CD4-positive, alpha-beta memory T cell (primary cell): ENCODE results near the gene ASB1. TPM values are rescaled to one million over a fixed set of nuclear protein-coding genes. Genes with fewer than 3 reads are reported as not detected.
A peak's percentile ranks its signal among the peaks of the same experiment; 100 is the strongest.

Source experiments
- CTCF ChIA-PET: fragments of 350-600 bp; sonication (Branson Sonifier 250); formaldehyde crosslinking; loops from one replicate; lab custom pipeline; 2021; ENCODE audit warnings: inconsistent platforms; ENCODE audit not compliant: partially characterized antibody; lab: Charles Lee
- POLR2A ChIA-PET: fragments of 350-600 bp; sonication (Branson Sonifier 250); formaldehyde crosslinking; loops from one replicate; lab custom pipeline; 2021; ENCODE audit not compliant: partially characterized antibody; lab: Charles Lee
- DNase-seq, 5 donors: peaks; one replicate each; pipeline versions ENCODE4 v3.0.0 to v3.0.0-alpha.2; 2020 to 2022; ENCODE audit warnings: mixed read lengths in 1 of 5
- H3K27ac ChIP-seq: one replicate; pipeline ENCODE4 v1.7.0; 2013; ENCODE audit warnings: low read depth, low read length
- H3K27me3 ChIP-seq: 2 replicates; pipeline ENCODE4 v1.7.0; 2013; ENCODE audit warnings: mild to moderate bottlenecking, low read length, moderate library complexity; ENCODE audit not compliant: insufficient read depth
- H3K36me3 ChIP-seq: 2 replicates; pipeline ENCODE4 v1.7.0; 2013; ENCODE audit warnings: mild to moderate bottlenecking, low read length, moderate library complexity; ENCODE audit not compliant: insufficient read depth
- H3K4me1 ChIP-seq: 2 replicates; pipeline ENCODE4 v1.7.0; 2013; ENCODE audit warnings: mild to moderate bottlenecking, low read length, moderate library complexity; ENCODE audit not compliant: insufficient read depth
- H3K4me3 ChIP-seq, 2 donors: one replicate each; pipeline ENCODE4 v1.7.0; 2013; ENCODE audit warnings: low read length in 2 of 2, mild to moderate bottlenecking in 1 of 2
- H3K9me3 ChIP-seq, 2 donors: one replicate each; pipeline ENCODE4 v1.7.0; 2013; ENCODE audit warnings: low read length in 2 of 2, control low read depth in 1 of 2; ENCODE audit not compliant: control insufficient read depth in 1 of 2
- H3K27ac Mint-ChIP-seq, 7 donors: one replicate each; pipeline ENCODE4 v1.8.0; 2020 to 2021; ENCODE audit warnings: mixed read lengths in 7 of 7, mild to moderate bottlenecking in 6 of 7, inconsistent platforms in 3 of 7, moderate library complexity in 3 of 7
- H3K27me3 Mint-ChIP-seq, 2 donors: one replicate each; pipeline ENCODE4 v1.8.0; 2020 to 2021; ENCODE audit warnings: mixed read lengths in 2 of 2
- H3K36me3 Mint-ChIP-seq, 2 donors: one replicate each; pipeline ENCODE4 v1.8.0; 2020 to 2021; ENCODE audit warnings: mixed read lengths in 2 of 2, inconsistent platforms in 1 of 2, mild to moderate bottlenecking in 1 of 2
- H3K4me1 Mint-ChIP-seq, 4 donors: one replicate each; pipeline ENCODE4 v1.8.0; 2020 to 2021; ENCODE audit warnings: mixed read lengths in 4 of 4, mild to moderate bottlenecking in 1 of 4
- H3K4me3 Mint-ChIP-seq, 8 donors: one replicate each; pipeline ENCODE4 v1.8.0; 2020 to 2021; ENCODE audit warnings: mixed read lengths in 8 of 8, mild to moderate bottlenecking in 7 of 8, moderate library complexity in 6 of 8, inconsistent platforms in 3 of 8
- H3K9me3 Mint-ChIP-seq, 8 donors: one replicate each; pipeline ENCODE4 v1.8.0; 2020 to 2021; ENCODE audit warnings: mixed read lengths in 8 of 8, mild to moderate bottlenecking in 5 of 8, inconsistent platforms in 3 of 8, moderate library complexity in 1 of 8
- intact Hi-C: fragments of 100-400 bp; cut with micrococcal nuclease; formaldehyde crosslinking; loops from one replicate; pipeline ENCODE4 v1.15.1; 2023
- polyA plus RNA-seq, 2 donors: library from polyadenylated mRNA; unstranded; fragments of 300-500 nt; fragmentation: Illumina TruSeq; gene quantifications; one replicate each; pipeline ENCODE4 v1.2.3, GENCODE V29; 2021
- total RNA-seq, 2 experiments: library from RNA; stranded (reverse); gene quantifications; one replicate each; pipeline ENCODE4 v1.2.3, GENCODE V29; 2021

The ASB1 gene
- total and polyA plus RNA-seq, 4 experiments from 2014 or later, result 19.5 to 48.4 (median 34.5) TPM

DNA sequence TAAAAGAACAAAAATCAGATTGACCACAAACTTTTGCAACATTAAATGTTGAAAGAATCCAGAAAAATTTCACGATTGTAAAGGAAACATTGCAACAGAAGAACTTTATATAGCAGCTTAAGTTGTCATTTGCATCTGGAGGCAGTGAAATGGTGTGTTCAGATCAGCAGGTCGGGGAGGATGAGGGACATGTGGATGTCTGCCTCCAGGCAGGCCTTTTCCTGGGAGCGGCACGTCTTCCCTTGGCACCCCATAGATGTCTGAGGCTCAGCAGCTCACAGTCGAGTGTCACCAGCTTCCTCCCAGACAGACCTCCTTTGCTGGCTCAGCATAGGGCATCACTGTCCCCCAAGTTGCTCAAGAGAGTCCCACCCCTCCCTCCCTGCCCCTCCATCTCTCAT, 44.3 kb upstream of the ASB1 start:
- Histone ChIP-seq H3K4me3 (no peak overlapping the region), H3K27ac (no peak overlapping the region), H3K4me1 (peaks cover 18% of the 10 kb centered on the region), H3K36me3 (no peaks in the 10 kb centered on the region), H3K9me3 (no peaks in the 10 kb centered on the region), H3K27me3 (no peaks in the 10 kb centered on the region)
- Mint-ChIP-seq H3K4me3 (no peak overlapping the region), H3K4me1 (peaks cover 15 to 24% (median 17%) of the 10 kb centered on the region in 4 donors), H3K9me3 (no peaks in the 10 kb centered on the region), H3K36me3 (peaks cover 7 to 13% of the 10 kb centered on the region in 2 donors), H3K27me3 (no peaks in the 10 kb centered on the region), H3K27ac (no peak overlapping the region)
- CTCF ChIA-PET, result interaction anchor here (0.7 to 1.4 kb wide), 2 partner anchors 12 to 79 kb away, joined by 3 to 4 read pairs; no protein-coding TSS in a partner anchor
- no peak for DNase-seq
- intact Hi-C loops, result no loop called here
- POLR2A ChIA-PET, result no interaction called here

DNA sequence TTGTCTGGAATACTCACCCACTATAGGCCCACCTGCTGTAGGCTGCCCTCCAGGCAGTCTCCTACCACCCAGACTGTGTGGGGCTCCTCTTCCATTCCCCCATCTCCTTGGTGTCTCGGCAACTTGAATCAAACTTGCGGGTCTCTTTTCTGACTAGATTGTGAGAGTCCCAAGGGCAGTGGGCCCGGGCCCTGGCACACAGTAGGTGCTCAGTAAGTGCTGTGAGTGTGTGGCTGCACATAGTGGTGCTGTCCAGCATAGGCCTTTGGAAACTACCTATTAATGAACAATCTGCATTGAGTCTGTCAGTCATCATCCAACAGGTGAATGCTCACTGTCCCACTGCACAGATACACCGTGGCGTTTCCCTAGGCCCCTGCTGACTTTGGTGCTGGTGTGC, 43.6 kb upstream of the ASB1 start:
- H3K36me3 Mint-ChIP-seq, result peaks cover 7 to 13% of the 10 kb centered on the region in 2 donors
- Histone ChIP-seq H3K4me3 (no peak overlapping the region), H3K4me1 (peaks cover 14% of the 10 kb centered on the region), H3K27me3 (no peaks in the 10 kb centered on the region), H3K9me3 (no peaks in the 10 kb centered on the region), H3K27ac (no peak overlapping the region), H3K36me3 (no peaks in the 10 kb centered on the region)
- no peak overlapping the region for H3K4me3 Mint-ChIP-seq
- intact Hi-C loops, result no loop called here
- POLR2A ChIA-PET, result no interaction called here
- peak overlapping the region in 1 of 7 donors; percentile 36 for H3K27ac Mint-ChIP-seq
- H3K9me3 Mint-ChIP-seq, result no peaks in the 10 kb centered on the region
- CTCF ChIA-PET, result interaction anchor here (1.4 kb wide), 1 partner anchor 12 kb away, joined by 3 read pairs; no protein-coding TSS in a partner anchor
- DNase-seq, result no peak
- H3K27me3 Mint-ChIP-seq, result no peaks in the 10 kb centered on the region
- peaks cover 14 to 23% (median 16%) of the 10 kb centered on the region in 4 donors for H3K4me1 Mint-ChIP-seq

DNA sequence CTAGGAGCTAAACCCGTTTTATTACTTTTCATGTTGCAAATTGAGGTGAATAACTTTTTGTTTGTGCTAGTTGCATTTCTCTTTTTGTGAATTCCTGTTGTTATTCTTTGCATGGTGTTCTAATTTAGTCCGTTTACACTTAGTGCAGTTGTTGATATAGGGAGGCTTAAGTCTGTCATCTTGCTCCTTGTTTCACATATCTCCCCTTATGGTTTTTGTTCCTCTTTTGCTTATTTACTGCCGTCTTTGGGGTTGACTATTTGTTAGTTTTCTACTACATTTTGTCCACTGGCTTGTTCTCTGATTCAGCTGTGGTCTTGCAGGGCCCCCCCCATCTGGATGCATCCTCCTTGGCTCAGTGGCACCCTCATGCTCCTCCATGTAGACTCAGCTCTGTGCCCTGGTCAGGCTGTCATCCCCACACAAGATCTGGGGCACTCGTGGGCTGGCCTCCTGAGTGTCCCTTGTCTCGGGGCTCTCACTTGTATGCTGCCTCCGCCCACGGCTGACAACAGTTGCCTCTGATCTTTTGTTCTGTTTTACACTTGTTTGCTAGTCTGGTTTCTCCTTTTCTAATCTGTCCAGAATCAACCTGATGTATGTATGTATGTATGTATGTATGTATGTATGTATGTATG, 42.9 kb upstream of the ASB1 start:
- no peaks in the 10 kb centered on the region for H3K36me3 ChIP-seq
- no peak overlapping the region for H3K4me3 ChIP-seq
- intact Hi-C loops, result no loop called here
- peaks cover 12% of the 10 kb centered on the region for H3K4me1 ChIP-seq
- ChIA-PET CTCF (no interaction called here), POLR2A (no interaction called here)
- Mint-ChIP-seq H3K36me3 (peaks cover 7 to 13% of the 10 kb centered on the region in 2 donors), H3K4me1 (peaks cover 14 to 23% (median 16%) of the 10 kb centered on the region in 4 donors), H3K27me3 (no peaks in the 10 kb centered on the region), H3K9me3 (no peaks in the 10 kb centered on the region), H3K4me3 (no peak overlapping the region), H3K27ac (no peak overlapping the region)
- no peak for DNase-seq
- H3K27ac ChIP-seq, result no peak overlapping the region
- no peaks in the 10 kb centered on the region for H3K9me3 ChIP-seq
- H3K27me3 ChIP-seq, result no peaks in the 10 kb centered on the region

DNA sequence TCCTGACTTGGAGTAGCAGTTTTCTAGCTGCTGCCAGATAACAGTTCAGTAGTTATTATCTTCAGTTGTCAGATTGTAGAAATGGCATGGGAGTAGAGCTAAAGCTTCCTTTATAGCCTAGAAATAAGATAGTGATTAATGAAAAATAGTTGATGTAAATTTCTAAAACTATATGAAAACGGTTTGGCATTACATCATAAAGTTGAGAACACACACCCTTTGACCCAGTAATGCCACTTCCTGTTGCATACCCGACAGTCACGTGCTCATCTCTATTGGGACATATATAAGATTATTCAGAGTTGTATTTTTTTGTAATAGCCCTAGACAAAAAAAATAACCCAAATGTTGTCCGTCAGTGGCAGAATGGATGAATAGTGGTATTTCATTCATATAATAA, 39.4 kb upstream of the ASB1 start:
- Mint-ChIP-seq H3K4me1 (peaks cover 2 to 8% (median 6%) of the 10 kb centered on the region in 4 donors), H3K4me3 (no peak overlapping the region), H3K27me3 (no peaks in the 10 kb centered on the region), H3K27ac (peak overlapping the region in 1 of 7 donors; percentile 12), H3K9me3 (no peaks in the 10 kb centered on the region), H3K36me3 (peaks cover 3 to 10% of the 10 kb centered on the region in 2 donors)
- H3K4me1 ChIP-seq, result no peaks in the 10 kb centered on the region
- no peak overlapping the region for H3K4me3 ChIP-seq
- no peaks in the 10 kb centered on the region for H3K27me3 ChIP-seq
- ChIA-PET CTCF (no interaction called here), POLR2A (no interaction called here)
- H3K9me3 ChIP-seq, result no peaks in the 10 kb centered on the region
- H3K27ac ChIP-seq, result no peak overlapping the region
- intact Hi-C loops, result no loop called here
- H3K36me3 ChIP-seq, result no peaks in the 10 kb centered on the region
- no peak for DNase-seq

DNA sequence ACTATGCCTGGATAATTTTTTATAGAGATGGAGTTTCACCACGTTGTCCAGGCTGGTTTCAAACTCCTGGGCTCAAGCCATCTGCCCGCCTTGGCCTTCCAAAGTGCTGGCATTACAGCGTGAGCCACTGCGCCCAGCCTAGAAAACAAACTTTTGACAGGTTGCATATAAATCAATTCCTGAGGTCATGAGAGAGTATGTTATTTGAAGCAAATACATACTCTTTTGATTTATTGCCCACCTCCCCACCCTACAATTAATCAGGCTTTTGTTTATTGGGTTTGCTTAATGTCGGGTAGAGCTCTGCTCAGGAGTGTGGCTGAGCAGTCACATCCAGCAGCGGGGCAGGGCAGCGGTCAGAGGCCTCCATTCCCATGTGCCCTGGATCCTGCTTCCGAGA, 37.9 kb upstream of the ASB1 start:
- H3K27me3 Mint-ChIP-seq, result no peaks in the 10 kb centered on the region
- no peaks in the 10 kb centered on the region for H3K9me3 Mint-ChIP-seq
- H3K4me3 Mint-ChIP-seq, result no peak overlapping the region
- H3K4me1 Mint-ChIP-seq, result peaks cover 2 to 8% (median 6%) of the 10 kb centered on the region in 4 donors
- ChIA-PET POLR2A (no interaction called here), CTCF (no interaction called here)
- H3K36me3 Mint-ChIP-seq, result no peaks in the 10 kb centered on the region
- H3K4me3 ChIP-seq, result no peak overlapping the region
- DNase-seq, result no peak
- H3K27ac ChIP-seq, result no peak overlapping the region
- H3K9me3 ChIP-seq, result no peaks in the 10 kb centered on the region
- no peaks in the 10 kb centered on the region for H3K36me3 ChIP-seq
- intact Hi-C loops, result no loop called here
- no peak overlapping the region for H3K27ac Mint-ChIP-seq
- H3K27me3 ChIP-seq, result no peaks in the 10 kb centered on the region
- H3K4me1 ChIP-seq, result no peaks in the 10 kb centered on the region

DNA sequence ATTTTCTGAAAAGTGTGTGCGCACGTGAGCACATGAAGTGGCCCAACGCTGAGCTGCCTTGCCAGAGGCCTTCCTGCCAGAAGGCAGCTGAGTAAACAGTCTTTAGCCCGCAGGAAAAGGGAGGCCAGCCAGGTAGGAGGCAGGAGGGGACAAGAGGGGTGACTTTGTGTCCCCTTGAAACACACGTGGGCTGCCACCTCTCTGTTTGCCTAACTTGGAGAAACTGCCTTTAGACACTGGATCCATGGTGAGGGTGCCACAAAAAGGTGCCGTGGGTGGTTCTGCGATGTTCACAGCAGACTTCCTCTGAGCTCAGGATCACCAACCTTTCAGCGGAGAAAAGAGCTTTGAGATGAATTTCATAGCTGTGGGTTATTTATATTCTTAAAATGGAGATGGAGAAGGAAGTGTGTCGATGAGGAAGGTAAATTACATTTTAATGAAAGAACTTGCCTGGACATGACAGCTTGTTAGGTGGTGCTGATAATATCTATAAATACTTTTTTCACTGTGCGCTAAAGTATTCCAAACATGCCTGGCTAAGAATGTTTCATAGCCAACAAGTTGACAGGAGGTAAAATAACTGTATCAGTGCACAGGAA, 36.6 kb upstream of the ASB1 start:
- ChIA-PET CTCF (no interaction called here), POLR2A (no interaction called here)
- Histone ChIP-seq H3K4me3 (no peak overlapping the region), H3K4me1 (no peaks in the 10 kb centered on the region), H3K36me3 (no peaks in the 10 kb centered on the region), H3K9me3 (no peaks in the 10 kb centered on the region), H3K27me3 (no peaks in the 10 kb centered on the region), H3K27ac (no peak overlapping the region)
- Mint-ChIP-seq H3K27ac (no peak overlapping the region), H3K4me3 (no peak overlapping the region), H3K4me1 (peaks cover 2 to 8% (median 6%) of the 10 kb centered on the region in 4 donors), H3K27me3 (no peaks in the 10 kb centered on the region), H3K9me3 (peaks cover 0 to 1% (median 0%) of the 10 kb centered on the region in 8 donors), H3K36me3 (no peaks in the 10 kb centered on the region)
- no peak for DNase-seq
- intact Hi-C loops, result no loop called here

DNA sequence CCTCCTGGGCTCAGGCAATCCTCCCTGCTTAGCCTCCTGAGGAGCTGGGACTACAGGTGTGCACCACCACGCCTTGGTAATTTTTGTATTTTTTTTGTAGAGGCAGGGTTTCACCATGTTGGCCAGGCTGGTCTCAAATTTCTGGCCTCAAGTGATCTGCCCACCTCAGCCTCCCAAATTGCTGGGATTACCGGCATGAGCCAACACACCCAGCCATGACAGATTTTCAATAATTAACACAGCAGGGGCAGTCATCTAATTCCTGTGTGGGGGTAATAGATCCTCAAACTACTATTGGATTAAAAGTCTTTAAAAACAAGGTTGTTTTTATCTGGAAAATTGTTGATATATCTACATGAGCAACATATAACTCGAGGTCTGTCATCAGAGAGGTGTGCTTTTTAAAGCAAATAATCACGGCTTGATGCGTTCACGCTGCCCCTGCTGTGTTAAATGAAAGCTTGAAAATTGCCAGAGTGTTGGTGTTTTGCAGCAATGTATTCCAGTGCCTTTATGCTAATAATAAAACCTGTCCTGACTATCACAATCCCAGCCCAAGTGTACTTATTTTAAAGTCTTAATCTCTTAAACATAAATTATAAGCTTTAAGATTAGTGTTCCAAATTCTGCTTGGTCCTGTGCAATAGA, 35.6 kb upstream of the ASB1 start:
- Histone ChIP-seq H3K27me3 (no peaks in the 10 kb centered on the region), H3K4me1 (no peaks in the 10 kb centered on the region), H3K36me3 (no peaks in the 10 kb centered on the region), H3K4me3 (no peak overlapping the region), H3K27ac (no peak overlapping the region), H3K9me3 (no peaks in the 10 kb centered on the region)
- ChIA-PET POLR2A (interaction anchor here (0.5 kb wide), 1 partner anchor 39 kb away, joined by 4 read pairs; no protein-coding TSS in a partner anchor), CTCF (interaction anchor here (1.5 kb wide), 1 partner anchor 22 kb away, joined by 4 read pairs; no protein-coding TSS in a partner anchor)
- intact Hi-C loops, result no loop called here
- Mint-ChIP-seq H3K27me3 (no peaks in the 10 kb centered on the region), H3K36me3 (no peaks in the 10 kb centered on the region), H3K4me3 (no peak overlapping the region), H3K9me3 (peaks cover 0 to 1% (median 0%) of the 10 kb centered on the region in 8 donors), H3K4me1 (peaks cover 2 to 8% (median 6%) of the 10 kb centered on the region in 4 donors), H3K27ac (no peak overlapping the region)
- DNase-seq, result no peak
